K562 (cell line): ENCODE results near the gene HNRNPLL. TPM values are rescaled to one million over a fixed set of nuclear protein-coding genes. Genes with fewer than 3 reads are reported as not detected.

Source experiments
- ARNT ChIP-seq, 2 experiments: fragments of 450-650 bp; IDR thresholded peaks; 2 replicates each; pipeline ENCODE4 v1.6.1; 2016; ENCODE audit warnings: mild to moderate bottlenecking in 1 of 2
- CBFA2T3 ChIP-seq: fragments of 450-650 bp; IDR thresholded peaks from 2 replicates; pipeline ENCODE4 v1.6.1; 2017
- CREB1 ChIP-seq, 2 experiments: sonication (generic) in 1 of 2; formaldehyde crosslinking in 1 of 2; IDR thresholded peaks; 2 replicates each; pipeline versions ENCODE4 v1.6.1 to v1.8.0; 2012 to 2022; ENCODE audit warnings: inconsistent platforms in 1 of 2, mild to moderate bottlenecking in 1 of 2, missing genetic modification reagents in 1 of 2, moderate library complexity in 1 of 2
- E2F4 ChIP-seq: sonication (generic); formaldehyde crosslinking; IDR thresholded peaks from 2 replicates; pipeline ENCODE4 v1.8.0; 2022; ENCODE audit warnings: mild to moderate bottlenecking, low read depth, missing genetic modification reagents
- ESRRA ChIP-seq: fragments of 450-650 bp; IDR thresholded peaks from 2 replicates; pipeline ENCODE4 v1.6.1; 2014; ENCODE audit warnings: low read depth, mild to moderate bottlenecking, moderate library complexity, borderline replicate concordance
- ETV5 ChIP-seq: sonication (generic); formaldehyde crosslinking; IDR thresholded peaks from 2 replicates; pipeline ENCODE4 v1.4.0; 2020; ENCODE audit warnings: low read depth, mild to moderate bottlenecking, missing genetic modification reagents
- FOS ChIP-seq: IDR thresholded peaks from 3 replicates; pipeline ENCODE4 v1.6.1; 2011; ENCODE audit not compliant: insufficient read length; ENCODE audit errors: extremely low read depth
- HES1 ChIP-seq: fragments of 450-650 bp; IDR thresholded peaks from 2 replicates; pipeline ENCODE4 v1.6.1; 2016; ENCODE audit warnings: low read depth, mild to moderate bottlenecking, moderate library complexity
- L3MBTL2 ChIP-seq: fragments of 450-650 bp; IDR thresholded peaks from 2 replicates; pipeline ENCODE4 v1.6.1; 2016; ENCODE audit warnings: mild to moderate bottlenecking, moderate library complexity
- RAD21 ChIP-seq, 2 experiments: fragments of 250-450 bp in 1 of 2; fragments of 450-650 bp in 1 of 2; sonication (Bioruptor Pico) in 1 of 2; formaldehyde crosslinking in 1 of 2; IDR thresholded peaks in 1 of 2; conservative IDR thresholded peaks in 1 of 2; 2 replicates each; pipeline versions ENCODE4 v1.4.0 to v1.8.0; 2020 to 2022; ENCODE audit warnings: mild to moderate bottlenecking in 2 of 2, moderate library complexity in 1 of 2
- RNF2 ChIP-seq: sonication (generic); IDR thresholded peaks from 2 replicates; pipeline ENCODE4 v1.6.1; 2016
- SMARCA5 ChIP-seq: fragments of 450-650 bp; IDR thresholded peaks from 2 replicates; pipeline ENCODE4 v1.6.1; 2016
- SRSF7 ChIP-seq: fragments of 200-400 bp; formaldehyde crosslinking; optimal IDR thresholded peaks from 2 replicates; pipeline ENCODE3; 2017; ENCODE audit warnings: mild to moderate bottlenecking, low read depth, low read length
- TRIM28 ChIP-seq: fragments of 450-650 bp; IDR thresholded peaks from 2 replicates; pipeline ENCODE4 v1.6.1; 2017
- VEZF1 ChIP-seq: fragments of 200-800 bp; sonication (Bioruptor generic); IDR thresholded peaks from 2 replicates; pipeline ENCODE4 v1.6.1; 2017; ENCODE audit warnings: missing genetic modification characterization, missing compliant biosample characterization
- ZBTB49 ChIP-seq: sonication (generic); formaldehyde crosslinking; IDR thresholded peaks from 2 replicates; pipeline ENCODE4 v1.8.0; 2022; ENCODE audit warnings: missing genetic modification reagents, mild to moderate bottlenecking, borderline replicate concordance
- ZNF134 ChIP-seq: fragments of 250-450 bp; sonication (Bioruptor Pico); conservative IDR thresholded peaks from 2 replicates; pipeline ENCODE4 v1.4.0; 2020
- ZNF239 ChIP-seq: fragments of 250-450 bp; sonication (Bioruptor Pico); IDR thresholded peaks from 2 replicates; pipeline ENCODE4 v1.4.0; 2020; ENCODE audit warnings: mild to moderate bottlenecking
- ZNF512 ChIP-seq: IDR thresholded peaks from 2 replicates; pipeline ENCODE4 v1.6.1; 2016; ENCODE audit warnings: missing genetic modification characterization, missing compliant biosample characterization
- ZNF780A ChIP-seq: fragments of 250-450 bp; sonication (Bioruptor Pico); IDR thresholded peaks from 2 replicates; pipeline ENCODE4 v1.5.0; 2021; ENCODE audit warnings: mild to moderate bottlenecking
- polyA plus RNA-seq, 8 experiments: library from polyadenylated mRNA; depleted of rRNA in 4 of 8; stranded (reverse) in 5 of 8; unstranded in 3 of 8; fragments of >200 nt; fragmentation: Nextera tagmentation in 2 of 8; fragmentation: Illumina TruSeq in 1 of 8; extraction: Ambion mirVana in 2 of 8; extraction: Trizol in 1 of 8; gene quantifications; 2 replicates each; pipeline versions ENCODE4 v1.2.1 to v1.2.3, GENCODE V29; 2011 to 2014; ENCODE audit warnings: inconsistent platforms in 1 of 8, missing spikeins in 1 of 8
- total RNA-seq, 7 experiments: library from RNA; depleted of rRNA in 6 of 7; stranded (reverse); fragments of >200 nt in 6 of 7; fragmentation: Illumina TruSeq in 2 of 7; extraction: Trizol in 2 of 7; gene quantifications; 2 replicates each; pipeline versions ENCODE4 v1.2.1 to v1.2.3, GENCODE V29; 2011 to 2021; ENCODE audit warnings: low replicate concordance in 1 of 7

HNRNPLL gene
- total and polyA plus RNA-seq, 9 of the 15 experiments (the other 6 are each of a cell fraction or from before 2014, with no cell fraction given): 19.8 to 135 (median 57.8) TPM

- TF ChIP-seq VEZF1 (peak; percentile 57; the same call in 1 of the 2 replicates), ZBTB49 (CRISPR knock-in tag) (no peak), CBFA2T3 (0 out of 2 replicates have a peak, but pooled peaks have one; percentile 7), SMARCA5 (no peak), FOS (no peak), CREB1 (IDR thresholded peaks at IDR 0.05) (no peak), CREB1 (CRISPR knock-in tag; IDR thresholded peaks at IDR 0.05) (no peak), E2F4 (CRISPR knock-in tag) (no peak), RAD21 (CRISPR knock-in tag; conservative IDR thresholded peaks at IDR 0.05 in 1 of 2, IDR thresholded peaks at IDR 0.05 in 1 of 2) (no peak), ARNT (IDR thresholded peaks at IDR 0.05) (no peak), HES1 (no peak), ZNF780A (CRISPR knock-in tag) (no peak), ZNF512 (tag) (no peak), RNF2 (peak; percentile 56; the same call in 1 of the 2 replicates), ESRRA (peak; percentile 53; the same call in 1 of the 2 replicates), SRSF7 (no peak), ETV5 (CRISPR knock-in tag) (no peak), TRIM28 (no peak), ZNF239 (no peak), ZNF134 (CRISPR knock-in tag) (no peak), L3MBTL2 (peak; percentile 26; the same call in 1 of the 2 replicates)
These were observed 23.8 kb upstream of the HNRNPLL start (continued) for GRCh38 chr2:38626326-38627035.
